HepG2 (cell line): ENCODE results near the gene PMVK. TPM values are rescaled to one million over a fixed set of nuclear protein-coding genes. Genes with fewer than 3 reads are reported as not detected.

Experiments used
- CAMTA2 ChIP-seq: sonication (generic); formaldehyde crosslinking; IDR thresholded peaks from 2 replicates; pipeline ENCODE4 v1.4.0; 2020; ENCODE audit warnings: mild to moderate bottlenecking, missing genetic modification reagents, borderline replicate concordance
- CREB1 ChIP-seq, 2 experiments: fragments of 450-650 bp in 1 of 2; IDR thresholded peaks; 2 replicates each; pipeline ENCODE4 v1.6.1; 2016 to 2017; ENCODE audit warnings: control low read depth in 1 of 2, mild to moderate bottlenecking in 1 of 2, missing compliant biosample characterization in 1 of 2, missing genetic modification characterization in 1 of 2
- ELF3 ChIP-seq: IDR thresholded peaks from 2 replicates; pipeline ENCODE4 v1.6.1; 2016; ENCODE audit warnings: missing genetic modification reagents, missing compliant biosample characterization
- FLYWCH1 ChIP-seq: sonication (generic); formaldehyde crosslinking; IDR thresholded peaks from 2 replicates; pipeline ENCODE4 v1.8.1; 2023; ENCODE audit warnings: mild to moderate bottlenecking, missing genetic modification reagents
- HMG20B ChIP-seq: conservative IDR thresholded peaks from 2 replicates; pipeline ENCODE4 v1.6.1; 2016; ENCODE audit warnings: missing genetic modification reagents, missing compliant biosample characterization
- JUND ChIP-seq: sonication (generic); formaldehyde crosslinking; IDR thresholded peaks from 2 replicates; pipeline ENCODE4 v1.8.0; 2022; ENCODE audit warnings: mild to moderate bottlenecking, missing genetic modification reagents
- KLF9 ChIP-seq: IDR thresholded peaks from 2 replicates; pipeline ENCODE4 v1.6.1; 2016; ENCODE audit warnings: low read depth
- MAF1 ChIP-seq: sonication (generic); formaldehyde crosslinking; IDR thresholded peaks from 2 replicates; pipeline ENCODE4 v1.5.0; 2020; ENCODE audit warnings: missing genetic modification reagents, borderline replicate concordance
- MYNN ChIP-seq: sonication (generic); formaldehyde crosslinking; IDR thresholded peaks from 2 replicates; pipeline ENCODE4 v1.4.0; 2020; ENCODE audit warnings: mild to moderate bottlenecking, low read depth, missing genetic modification reagents
- NR2F1 ChIP-seq, 2 experiments: fragments of 450-650 bp in 1 of 2; formaldehyde crosslinking in 1 of 2; IDR thresholded peaks; 2 replicates each; pipeline versions ENCODE4 v1.5.0 to v1.6.1; 2016 to 2020; ENCODE audit warnings: mild to moderate bottlenecking in 1 of 2, missing compliant biosample characterization in 1 of 2, missing genetic modification reagents in 1 of 2, moderate library complexity in 1 of 2
- NR2F6 ChIP-seq, 2 experiments: IDR thresholded peaks; 2 replicates each; pipeline ENCODE4 v1.6.1; 2016; ENCODE audit warnings: antibody characterized with exemption in 1 of 2, mild to moderate bottlenecking in 1 of 2
- POLR2AphosphoS2 ChIP-seq: IDR thresholded peaks from 2 replicates; pipeline ENCODE4 v1.6.1; 2011; ENCODE audit warnings: low read depth, low read length, improper control_type of control experiment
- SMAD3 ChIP-seq: sonication (generic); formaldehyde crosslinking; IDR thresholded peaks from 2 replicates; pipeline ENCODE4 v1.4.0; 2020; ENCODE audit warnings: missing genetic modification reagents
- SNAPC2 ChIP-seq: sonication (generic); formaldehyde crosslinking; IDR thresholded peaks from 2 replicates; pipeline ENCODE4 v1.8.1; 2022; ENCODE audit warnings: mild to moderate bottlenecking, missing genetic modification reagents
- THAP11 ChIP-seq: IDR thresholded peaks from 2 replicates; pipeline ENCODE4 v1.6.1; 2016; ENCODE audit warnings: missing biosample characterization, missing genetic modification reagents
- ZFYVE20 ChIP-seq: sonication (generic); formaldehyde crosslinking; IDR thresholded peaks from 2 replicates; pipeline ENCODE4 v1.8.0; 2023; ENCODE audit warnings: low read depth, mild to moderate bottlenecking, moderate library complexity, missing genetic modification reagents, borderline replicate concordance
- ZNF354B ChIP-seq: sonication (generic); formaldehyde crosslinking; IDR thresholded peaks from 2 replicates; pipeline ENCODE4 v1.8.0; 2022; ENCODE audit warnings: mild to moderate bottlenecking, missing genetic modification reagents
- polyA plus RNA-seq, 8 experiments: library from polyadenylated mRNA; depleted of rRNA in 3 of 8; stranded (reverse) in 7 of 8; unstranded in 1 of 8; fragments of >200 nt; fragmentation: Illumina TruSeq in 4 of 8; extraction: Trizol in 4 of 8; gene quantifications; 2 replicates each; pipeline versions ENCODE4 v1.2.1 to v1.2.3, GENCODE V29; 2011 to 2016; ENCODE audit warnings: low read depth in 4 of 8, missing spikeins in 1 of 8, mixed read lengths in 1 of 8; ENCODE audit not compliant: insufficient read depth in 1 of 8
- total RNA-seq, 5 experiments: library from RNA; depleted of rRNA; stranded (reverse); fragments of >200 nt; fragmentation: Illumina TruSeq; extraction: Trizol; gene quantifications; 2 replicates each; pipeline ENCODE4 v1.2.3, GENCODE V29; 2016; ENCODE audit warnings: low read depth in 1 of 5
- TF ChIP-seq, protein P1 (sequence below): sonication (generic); formaldehyde crosslinking; conservative IDR thresholded peaks from 2 replicates; pipeline ENCODE4 v1.8.0; 2022; ENCODE audit warnings: missing genetic modification reagents
- TF ChIP-seq, protein P2 (sequence below): sonication (generic); formaldehyde crosslinking; IDR thresholded peaks from 2 replicates; pipeline ENCODE4 v1.5.0; 2020; ENCODE audit warnings: missing genetic modification reagents
- TF ChIP-seq, protein P3 (sequence below): sonication (generic); formaldehyde crosslinking; IDR thresholded peaks from 2 replicates; pipeline ENCODE4 v1.5.1; 2020; ENCODE audit warnings: missing genetic modification reagents, mild to moderate bottlenecking, borderline replicate concordance
- TF ChIP-seq, protein P4 (sequence below): sonication (generic); formaldehyde crosslinking; IDR thresholded peaks from 2 replicates; pipeline ENCODE4 v1.4.0; 2020; ENCODE audit warnings: missing genetic modification reagents

PMVK gene
- total and polyA plus RNA-seq, 2 of the 13 experiments (the other 11 are each of a cell fraction or from before 2014, with no cell fraction given), result 3.9 to 12.6 TPM

DNA sequence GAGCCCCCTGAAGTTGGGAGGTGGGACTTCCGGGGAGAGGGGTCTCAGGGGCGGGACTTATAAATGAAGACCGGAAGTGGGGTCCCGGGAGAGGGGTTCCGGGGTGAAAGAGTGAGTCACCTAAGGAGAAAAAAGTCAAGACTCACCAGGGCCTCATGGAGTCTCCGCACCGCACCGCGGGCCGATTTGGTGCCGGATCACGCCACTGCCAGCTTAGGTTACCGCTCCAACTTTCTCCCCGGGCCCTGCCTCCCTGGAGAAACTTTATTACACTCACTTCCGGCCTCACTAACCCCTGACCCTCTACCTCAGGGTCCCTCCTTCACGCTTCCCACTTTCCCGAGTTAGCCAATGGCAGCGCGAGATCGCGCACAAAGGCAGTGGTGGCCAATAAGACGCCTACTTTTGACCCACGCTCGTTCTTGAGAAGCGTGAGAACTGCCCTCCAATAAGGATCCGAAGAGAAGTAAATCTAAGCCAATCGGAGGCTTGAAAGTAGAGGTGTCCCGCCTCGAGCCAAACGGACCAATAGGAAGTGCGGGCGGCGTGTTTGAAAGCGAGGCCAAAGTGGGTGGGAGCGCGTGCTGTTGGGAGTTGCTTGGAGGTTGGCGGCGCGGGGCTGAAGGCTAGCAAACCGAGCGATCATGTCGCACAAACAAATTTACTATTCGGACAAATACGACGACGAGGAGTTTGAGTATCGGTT, 37.7 kb upstream of the PMVK start, which contains the start of gene CKS1B (continued):
- TF ChIP-seq NR2F1 (CRISPR knock-in tag; IDR thresholded peaks at IDR 0.05), result peak; percentile 42 to 91; a peak in 2 of 4 replicates
- no peak; the same call in 1 of the 2 replicates for TF ChIP-seq ELF3 (CRISPR knock-in tag)
- TF ChIP-seq KLF9, result 0 out of 2 replicates have a peak, but pooled peaks have one; percentile 45
- peak; percentile 89 for TF ChIP-seq THAP11 (CRISPR knock-in tag)
- TF ChIP-seq, protein P1, sequence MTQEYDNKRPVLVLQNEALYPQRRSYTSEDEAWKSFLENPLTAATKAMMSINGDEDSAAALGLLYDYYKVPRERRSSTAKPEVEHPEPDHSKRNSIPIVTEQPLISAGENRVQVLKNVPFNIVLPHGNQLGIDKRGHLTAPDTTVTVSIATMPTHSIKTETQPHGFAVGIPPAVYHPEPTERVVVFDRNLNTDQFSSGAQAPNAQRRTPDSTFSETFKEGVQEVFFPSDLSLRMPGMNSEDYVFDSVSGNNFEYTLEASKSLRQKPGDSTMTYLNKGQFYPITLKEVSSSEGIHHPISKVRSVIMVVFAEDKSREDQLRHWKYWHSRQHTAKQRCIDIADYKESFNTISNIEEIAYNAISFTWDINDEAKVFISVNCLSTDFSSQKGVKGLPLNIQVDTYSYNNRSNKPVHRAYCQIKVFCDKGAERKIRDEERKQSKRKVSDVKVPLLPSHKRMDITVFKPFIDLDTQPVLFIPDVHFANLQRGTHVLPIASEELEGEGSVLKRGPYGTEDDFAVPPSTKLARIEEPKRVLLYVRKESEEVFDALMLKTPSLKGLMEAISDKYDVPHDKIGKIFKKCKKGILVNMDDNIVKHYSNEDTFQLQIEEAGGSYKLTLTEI, result no peak
- peak; percentile 62; the same call in 1 of the 2 replicates for TF ChIP-seq SMAD3 (CRISPR knock-in tag)
- no peak for TF ChIP-seq MYNN (CRISPR knock-in tag)
- no peak for TF ChIP-seq CAMTA2 (CRISPR knock-in tag)
- no peak for TF ChIP-seq ZFYVE20 (CRISPR knock-in tag)
- TF ChIP-seq, protein P2, sequence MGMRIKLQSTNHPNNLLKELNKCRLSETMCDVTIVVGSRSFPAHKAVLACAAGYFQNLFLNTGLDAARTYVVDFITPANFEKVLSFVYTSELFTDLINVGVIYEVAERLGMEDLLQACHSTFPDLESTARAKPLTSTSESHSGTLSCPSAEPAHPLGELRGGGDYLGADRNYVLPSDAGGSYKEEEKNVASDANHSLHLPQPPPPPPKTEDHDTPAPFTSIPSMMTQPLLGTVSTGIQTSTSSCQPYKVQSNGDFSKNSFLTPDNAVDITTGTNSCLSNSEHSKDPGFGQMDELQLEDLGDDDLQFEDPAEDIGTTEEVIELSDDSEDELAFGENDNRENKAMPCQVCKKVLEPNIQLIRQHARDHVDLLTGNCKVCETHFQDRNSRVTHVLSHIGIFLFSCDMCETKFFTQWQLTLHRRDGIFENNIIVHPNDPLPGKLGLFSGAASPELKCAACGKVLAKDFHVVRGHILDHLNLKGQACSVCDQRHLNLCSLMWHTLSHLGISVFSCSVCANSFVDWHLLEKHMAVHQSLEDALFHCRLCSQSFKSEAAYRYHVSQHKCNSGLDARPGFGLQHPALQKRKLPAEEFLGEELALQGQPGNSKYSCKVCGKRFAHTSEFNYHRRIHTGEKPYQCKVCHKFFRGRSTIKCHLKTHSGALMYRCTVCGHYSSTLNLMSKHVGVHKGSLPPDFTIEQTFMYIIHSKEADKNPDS (CRISPR knock-in tag), result no peak
- TF ChIP-seq HMG20B (CRISPR knock-in tag), result no peak
- 0 out of 2 replicates have a peak, but pooled peaks have one; percentile 14 for TF ChIP-seq MAF1 (CRISPR knock-in tag)
- TF ChIP-seq JUND (CRISPR knock-in tag), result 0 out of 2 replicates have a peak, but pooled peaks have one; percentile 37
- peak; percentile 82 for TF ChIP-seq NR2F6 (IDR thresholded peaks at IDR 0.05)
- TF ChIP-seq NR2F6 (CRISPR knock-in tag; IDR thresholded peaks at IDR 0.05), result peak; percentile 58; the same call in 1 of the 2 replicates
- TF ChIP-seq, protein P3, sequence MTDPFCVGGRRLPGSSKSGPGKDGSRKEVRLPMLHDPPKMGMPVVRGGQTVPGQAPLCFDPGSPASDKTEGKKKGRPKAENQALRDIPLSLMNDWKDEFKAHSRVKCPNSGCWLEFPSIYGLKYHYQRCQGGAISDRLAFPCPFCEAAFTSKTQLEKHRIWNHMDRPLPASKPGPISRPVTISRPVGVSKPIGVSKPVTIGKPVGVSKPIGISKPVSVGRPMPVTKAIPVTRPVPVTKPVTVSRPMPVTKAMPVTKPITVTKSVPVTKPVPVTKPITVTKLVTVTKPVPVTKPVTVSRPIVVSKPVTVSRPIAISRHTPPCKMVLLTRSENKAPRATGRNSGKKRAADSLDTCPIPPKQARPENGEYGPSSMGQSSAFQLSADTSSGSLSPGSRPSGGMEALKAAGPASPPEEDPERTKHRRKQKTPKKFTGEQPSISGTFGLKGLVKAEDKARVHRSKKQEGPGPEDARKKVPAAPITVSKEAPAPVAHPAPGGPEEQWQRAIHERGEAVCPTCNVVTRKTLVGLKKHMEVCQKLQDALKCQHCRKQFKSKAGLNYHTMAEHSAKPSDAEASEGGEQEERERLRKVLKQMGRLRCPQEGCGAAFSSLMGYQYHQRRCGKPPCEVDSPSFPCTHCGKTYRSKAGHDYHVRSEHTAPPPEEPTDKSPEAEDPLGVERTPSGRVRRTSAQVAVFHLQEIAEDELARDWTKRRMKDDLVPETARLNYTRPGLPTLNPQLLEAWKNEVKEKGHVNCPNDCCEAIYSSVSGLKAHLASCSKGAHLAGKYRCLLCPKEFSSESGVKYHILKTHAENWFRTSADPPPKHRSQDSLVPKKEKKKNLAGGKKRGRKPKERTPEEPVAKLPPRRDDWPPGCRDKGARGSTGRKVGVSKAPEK, result no peak
- TF ChIP-seq, protein P4, sequence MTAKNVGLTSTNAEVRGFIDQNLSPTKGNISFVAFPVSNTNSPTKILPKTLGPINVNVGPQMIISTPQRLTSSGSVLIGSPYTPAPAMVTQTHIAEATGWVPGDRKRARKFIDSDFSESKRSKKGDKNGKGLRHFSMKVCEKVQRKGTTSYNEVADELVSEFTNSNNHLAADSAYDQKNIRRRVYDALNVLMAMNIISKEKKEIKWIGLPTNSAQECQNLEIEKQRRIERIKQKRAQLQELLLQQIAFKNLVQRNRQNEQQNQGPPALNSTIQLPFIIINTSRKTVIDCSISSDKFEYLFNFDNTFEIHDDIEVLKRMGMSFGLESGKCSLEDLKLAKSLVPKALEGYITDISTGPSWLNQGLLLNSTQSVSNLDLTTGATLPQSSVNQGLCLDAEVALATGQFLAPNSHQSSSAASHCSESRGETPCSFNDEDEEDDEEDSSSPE (CRISPR knock-in tag), result peak; percentile 99
- TF ChIP-seq ZNF354B (CRISPR knock-in tag), result peak; percentile 61; the same call in 1 of the 2 replicates
- TF ChIP-seq POLR2AphosphoS2, result peak; percentile 18; the same call in 1 of the 2 replicates
- TF ChIP-seq SNAPC2 (CRISPR knock-in tag), result peak; percentile 43; the same call in 1 of the 2 replicates
- TF ChIP-seq FLYWCH1 (CRISPR knock-in tag), result no peak
- peak; percentile 85 for TF ChIP-seq CREB1 (IDR thresholded peaks at IDR 0.05)
- TF ChIP-seq CREB1 (CRISPR knock-in tag; IDR thresholded peaks at IDR 0.05), result peak; percentile 93
